HEK293 (cell line): ENCODE data around the gene FAM204A.

Source experiments
- CTCF ChIA-PET: fragments of 350-600 bp; formaldehyde crosslinking; extraction: SDS; loops from one replicate; lab custom pipeline; 2021; ENCODE audit warnings: antibody characterized with exemption; lab: Yijun Ruan, JAX
- POLR2A ChIA-PET: fragments of 300-600 bp; formaldehyde crosslinking; extraction: SDS; loops from one replicate; lab custom pipeline; 2020; ENCODE audit warnings: antibody characterized with exemption, inconsistent platforms; lab: Yijun Ruan, JAX
- H3K27ac ChIP-seq: fragments of 200-500 bp; sonication (Bioruptor generic); 2 replicates; pipeline ENCODE4 v1.5.1; 2014; ENCODE audit warnings: low read depth, low read length, control low read depth, inconsistent platforms; ENCODE audit errors: extremely low read depth
- H3K36me3 ChIP-seq, 2 experiments: fragments of 200-500 bp in 1 of 2; sonication (Bioruptor generic) in 1 of 2; 1 replicate in 1 of 2; 2 replicates in 1 of 2; pipeline ENCODE4 v1.5.1; 2014 to 2017; ENCODE audit warnings: inconsistent platforms in 2 of 2, low read length in 2 of 2; ENCODE audit not compliant: control insufficient read depth in 2 of 2, insufficient read depth in 1 of 2
- H3K4me1 ChIP-seq: fragments of 200-500 bp; sonication (Bioruptor generic); 2 replicates; pipeline ENCODE4 v1.5.1; 2014; ENCODE audit warnings: mild to moderate bottlenecking, low read length, inconsistent platforms; ENCODE audit not compliant: control insufficient read depth, insufficient read depth
- H3K4me3 ChIP-seq: 2 replicates; pipeline ENCODE4 v1.5.1; 2011; ENCODE audit warnings: low read depth, mild to moderate bottlenecking, control low read depth, low read length, moderate library complexity
- H3K9me3 ChIP-seq: fragments of 200-500 bp; sonication (Bioruptor generic); 2 replicates; pipeline ENCODE4 v1.5.1; 2014; ENCODE audit warnings: low read depth, low read length, inconsistent platforms; ENCODE audit not compliant: control insufficient read depth, insufficient read depth
- EGR2 ChIP-seq: fragments of 450-650 bp; formaldehyde crosslinking; IDR thresholded peaks from 2 replicates; pipeline ENCODE4 v1.5.1; 2016; ENCODE audit warnings: low read depth, missing biosample characterization, missing genetic modification characterization
- GLI4 ChIP-seq: fragments of 450-650 bp; formaldehyde crosslinking; IDR thresholded peaks from 2 replicates; pipeline ENCODE4 v1.5.1; 2016; ENCODE audit warnings: missing biosample characterization, missing genetic modification characterization
- KLF7 ChIP-seq: fragments of 450-650 bp; formaldehyde crosslinking; IDR thresholded peaks from 2 replicates; pipeline ENCODE4 v1.5.1; 2016; ENCODE audit warnings: missing biosample characterization, missing genetic modification characterization, borderline replicate concordance
- KLF9 ChIP-seq: fragments of 450-650 bp; formaldehyde crosslinking; IDR thresholded peaks from 2 replicates; pipeline ENCODE4 v1.5.1; 2016; ENCODE audit warnings: missing biosample characterization, missing genetic modification characterization, low read depth
- MEIS1 ChIP-seq: sonication (generic); formaldehyde crosslinking; IDR thresholded peaks from 2 replicates; pipeline ENCODE4 v1.8.1; 2022; ENCODE audit warnings: missing genetic modification reagents, mild to moderate bottlenecking, borderline replicate concordance
- OSR2 ChIP-seq: fragments of 450-650 bp; formaldehyde crosslinking; IDR thresholded peaks from 2 replicates; pipeline ENCODE4 v1.5.1; 2016; ENCODE audit warnings: missing biosample characterization, missing genetic modification characterization
- SETDB1 ChIP-seq: IDR thresholded peaks from one replicate; pipeline ENCODE4 v1.6.1; 2017; ENCODE audit warnings: mild to moderate bottlenecking, low read length, moderate library complexity, mixed read lengths; ENCODE audit not compliant: insufficient read length
- ZBTB20 ChIP-seq: fragments of 450-650 bp; formaldehyde crosslinking; IDR thresholded peaks from 2 replicates; pipeline ENCODE4 v1.5.1; 2016; ENCODE audit warnings: missing biosample characterization, missing genetic modification characterization
- ZFP41 ChIP-seq: fragments of 450-650 bp; formaldehyde crosslinking; IDR thresholded peaks from 2 replicates; pipeline ENCODE4 v1.5.1; 2016; ENCODE audit warnings: missing biosample characterization, missing genetic modification characterization, borderline replicate concordance
- ZIC2 ChIP-seq: fragments of 450-650 bp; formaldehyde crosslinking; IDR thresholded peaks from 2 replicates; pipeline ENCODE4 v1.5.1; 2016; ENCODE audit warnings: missing biosample characterization, missing genetic modification characterization
- ZNF121 ChIP-seq: fragments of 450-650 bp; formaldehyde crosslinking; IDR thresholded peaks from 2 replicates; pipeline ENCODE4 v1.5.1; 2016; ENCODE audit warnings: missing biosample characterization, missing genetic modification characterization
- ZNF2 ChIP-seq: fragments of 450-650 bp; formaldehyde crosslinking; IDR thresholded peaks from 2 replicates; pipeline ENCODE4 v1.5.1; 2016; ENCODE audit warnings: missing biosample characterization, missing genetic modification characterization
- ZNF423 ChIP-seq: fragments of 450-650 bp; formaldehyde crosslinking; IDR thresholded peaks from 2 replicates; pipeline ENCODE4 v1.5.1; 2016; ENCODE audit warnings: missing biosample characterization, missing genetic modification characterization
- ZNF510 ChIP-seq: fragments of 450-650 bp; formaldehyde crosslinking; IDR thresholded peaks from 2 replicates; pipeline ENCODE4 v1.5.1; 2018; ENCODE audit warnings: mild to moderate bottlenecking, missing genetic modification characterization, missing biosample characterization; ENCODE audit not compliant: insufficient replicate concordance
- ZNF596 ChIP-seq: fragments of 450-650 bp; IDR thresholded peaks from 2 replicates; pipeline ENCODE4 v1.5.0; 2018; ENCODE audit warnings: missing biosample characterization, mild to moderate bottlenecking, missing genetic modification characterization, moderate library complexity
- ZNF621 ChIP-seq: fragments of 450-650 bp; formaldehyde crosslinking; IDR thresholded peaks from 2 replicates; pipeline ENCODE4 v1.5.1; 2017; ENCODE audit warnings: missing biosample characterization, missing genetic modification characterization
- ZNF837 ChIP-seq: fragments of 450-650 bp; formaldehyde crosslinking; IDR thresholded peaks from 2 replicates; pipeline ENCODE4 v1.5.1; 2016; ENCODE audit warnings: missing biosample characterization, missing genetic modification characterization
- TF ChIP-seq, protein P1 (sequence below): fragments of 450-650 bp; formaldehyde crosslinking; IDR thresholded peaks from 2 replicates; pipeline ENCODE4 v1.5.1; 2016; ENCODE audit warnings: missing biosample characterization, missing genetic modification characterization
- TF ChIP-seq, protein P2 (sequence below): fragments of 450-650 bp; formaldehyde crosslinking; IDR thresholded peaks from 2 replicates; pipeline ENCODE4 v1.5.1; 2016; ENCODE audit warnings: missing biosample characterization, missing genetic modification characterization

FAM204A gene

DNA sequence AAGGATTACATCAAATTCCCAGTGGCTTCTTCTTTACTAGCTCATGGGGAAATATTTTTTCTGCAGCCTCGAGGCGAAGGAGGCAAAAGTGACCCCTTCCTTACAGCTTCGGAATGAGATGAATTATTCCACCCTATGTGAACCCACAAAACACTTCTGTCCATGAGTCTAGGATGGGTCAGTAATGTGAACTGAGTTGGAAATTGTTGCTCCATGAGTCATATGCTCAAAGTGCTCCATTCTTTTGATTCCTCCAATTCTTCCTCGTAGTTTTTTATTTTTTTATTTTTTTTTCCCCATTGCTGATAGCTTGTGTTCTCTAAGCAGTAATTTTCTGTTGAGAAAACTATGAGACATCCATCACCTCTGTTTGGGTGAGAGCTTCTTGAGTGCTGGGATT lies 31.7 kb upstream of the FAM204A start:
- no peaks in the 10 kb centered on the region for H3K9me3 ChIP-seq
- H3K27ac ChIP-seq = no peak overlapping the region
- ChIA-PET POLR2A (no interaction called here), CTCF (interaction anchor here (0.6 to 0.7 kb wide), 4 partner anchors 40 to 52 kb away, joined by 3 to 4 read pairs (median 4); no protein-coding TSS in a partner anchor)
- no peaks in the 10 kb centered on the region for H3K36me3 ChIP-seq
- H3K4me3 ChIP-seq = no peak overlapping the region
- TF ChIP-seq OSR2 (tag by site-specific recombination) = no peak
- TF ChIP-seq, protein P1, sequence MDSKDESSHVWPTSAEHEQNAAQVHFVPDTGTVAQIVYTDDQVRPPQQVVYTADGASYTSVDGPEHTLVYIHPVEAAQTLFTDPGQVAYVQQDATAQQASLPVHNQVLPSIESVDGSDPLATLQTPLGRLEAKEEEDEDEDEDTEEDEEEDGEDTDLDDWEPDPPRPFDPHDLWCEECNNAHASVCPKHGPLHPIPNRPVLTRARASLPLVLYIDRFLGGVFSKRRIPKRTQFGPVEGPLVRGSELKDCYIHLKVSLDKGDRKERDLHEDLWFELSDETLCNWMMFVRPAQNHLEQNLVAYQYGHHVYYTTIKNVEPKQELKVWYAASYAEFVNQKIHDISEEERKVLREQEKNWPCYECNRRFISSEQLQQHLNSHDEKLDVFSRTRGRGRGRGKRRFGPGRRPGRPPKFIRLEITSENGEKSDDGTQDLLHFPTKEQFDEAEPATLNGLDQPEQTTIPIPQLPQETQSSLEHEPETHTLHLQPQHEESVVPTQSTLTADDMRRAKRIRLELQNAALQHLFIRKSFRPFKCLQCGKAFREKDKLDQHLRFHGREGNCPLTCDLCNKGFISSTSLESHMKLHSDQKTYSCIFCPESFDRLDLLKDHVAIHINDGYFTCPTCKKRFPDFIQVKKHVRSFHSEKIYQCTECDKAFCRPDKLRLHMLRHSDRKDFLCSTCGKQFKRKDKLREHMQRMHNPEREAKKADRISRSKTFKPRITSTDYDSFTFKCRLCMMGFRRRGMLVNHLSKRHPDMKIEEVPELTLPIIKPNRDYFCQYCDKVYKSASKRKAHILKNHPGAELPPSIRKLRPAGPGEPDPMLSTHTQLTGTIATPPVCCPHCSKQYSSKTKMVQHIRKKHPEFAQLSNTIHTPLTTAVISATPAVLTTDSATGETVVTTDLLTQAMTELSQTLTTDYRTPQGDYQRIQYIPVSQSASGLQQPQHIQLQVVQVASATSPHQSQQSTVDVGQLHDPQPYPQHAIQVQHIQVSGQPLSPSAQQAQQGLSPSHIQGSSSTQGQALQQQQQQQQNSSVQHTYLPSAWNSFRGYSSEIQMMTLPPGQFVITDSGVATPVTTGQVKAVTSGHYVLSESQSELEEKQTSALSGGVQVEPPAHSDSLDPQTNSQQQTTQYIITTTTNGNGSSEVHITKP = peak; percentile 27
- TF ChIP-seq, protein P2, sequence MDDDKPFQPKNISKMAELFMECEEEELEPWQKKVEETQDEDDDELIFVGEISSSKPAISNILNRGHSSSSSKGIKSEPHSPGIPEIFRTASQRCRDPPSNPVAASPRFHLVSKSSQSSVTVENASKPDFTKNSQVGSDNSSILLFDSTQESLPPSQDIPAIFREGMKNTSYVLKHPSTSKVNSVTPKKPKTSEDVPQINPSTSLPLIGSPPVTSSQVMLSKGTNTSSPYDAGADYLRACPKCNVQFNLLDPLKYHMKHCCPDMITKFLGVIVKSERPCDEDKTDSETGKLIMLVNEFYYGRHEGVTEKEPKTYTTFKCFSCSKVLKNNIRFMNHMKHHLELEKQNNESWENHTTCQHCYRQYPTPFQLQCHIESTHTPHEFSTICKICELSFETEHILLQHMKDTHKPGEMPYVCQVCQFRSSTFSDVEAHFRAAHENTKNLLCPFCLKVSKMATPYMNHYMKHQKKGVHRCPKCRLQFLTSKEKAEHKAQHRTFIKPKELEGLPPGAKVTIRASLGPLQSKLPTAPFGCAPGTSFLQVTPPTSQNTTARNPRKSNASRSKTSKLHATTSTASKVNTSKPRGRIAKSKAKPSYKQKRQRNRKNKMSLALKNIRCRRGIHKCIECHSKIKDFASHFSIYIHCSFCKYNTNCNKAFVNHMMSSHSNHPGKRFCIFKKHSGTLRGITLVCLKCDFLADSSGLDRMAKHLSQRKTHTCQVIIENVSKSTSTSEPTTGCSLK (tag by site-specific recombination) = no peak
- H3K4me1 ChIP-seq = no peaks in the 10 kb centered on the region

DNA sequence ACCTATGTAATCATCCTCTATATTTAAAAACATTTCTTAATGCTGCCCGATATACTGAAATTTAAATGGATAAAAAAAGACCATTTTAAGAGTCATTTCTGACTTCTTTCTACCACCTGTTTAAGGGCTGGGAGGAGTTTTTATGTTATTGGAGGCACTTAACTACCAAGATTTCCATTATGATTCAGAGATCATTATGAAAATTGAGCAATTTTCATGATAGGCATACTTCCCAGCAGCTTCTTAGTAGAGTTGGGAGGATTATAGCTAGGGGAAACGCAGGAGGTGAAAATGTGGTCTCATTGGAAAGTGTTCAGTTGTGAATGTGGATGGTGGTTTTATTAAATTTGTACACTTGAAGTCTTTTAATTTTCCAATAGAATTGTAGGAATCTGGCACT lies 28.4 kb upstream of the FAM204A start:
- H3K4me3 ChIP-seq = no peak overlapping the region
- no peaks in the 10 kb centered on the region for H3K4me1 ChIP-seq
- H3K9me3 ChIP-seq = peaks cover 2% of the 10 kb centered on the region
- no peak overlapping the region for H3K27ac ChIP-seq
- no peak for TF ChIP-seq KLF9 (tag by site-specific recombination)
- no peak for TF ChIP-seq GLI4
- no peak for TF ChIP-seq ZNF596 (tag by site-specific recombination)
- no peak for TF ChIP-seq ZIC2 (tag by site-specific recombination)
- no peak for TF ChIP-seq ZNF2 (tag by site-specific recombination)
- TF ChIP-seq ZNF510 (tag by site-specific recombination) = no peak
- no peak for TF ChIP-seq MEIS1 (CRISPR knock-in tag)
- no peak for TF ChIP-seq SETDB1
- TF ChIP-seq EGR2 (tag by site-specific recombination) = no peak
- no peak for TF ChIP-seq ZNF423
- TF ChIP-seq ZBTB20 = no peak
- TF ChIP-seq ZNF837 = no peak
- no peak for TF ChIP-seq ZNF121
- TF ChIP-seq ZFP41 (tag by site-specific recombination) = no peak
- no peak for TF ChIP-seq KLF7 (tag by site-specific recombination)
- TF ChIP-seq ZNF621 (tag by site-specific recombination) = no peak
- TF ChIP-seq, all 188 proteins: peak for 0
- no peaks in the 10 kb centered on the region for H3K36me3 ChIP-seq
- POLR2A ChIA-PET = interaction anchor here (0.6 kb wide), 1 partner anchor 41 kb away, joined by 5 read pairs; no protein-coding TSS in a partner anchor
- CTCF ChIA-PET = interaction anchor here (0.7 kb wide), 1 partner anchor 90 kb away, joined by 3 read pairs; no protein-coding TSS in a partner anchor
